SK-N-SH (cell line): ENCODE results near the gene GRAMD2B. TPM values are rescaled to one million over a fixed set of nuclear protein-coding genes. Genes with fewer than 3 reads are reported as not detected.

Experiments
- CTCF ChIA-PET: fragments of 300-600, 350-600 bp; formaldehyde crosslinking; extraction: SDS; loops from one replicate; lab custom pipeline; 2021; lab: Yijun Ruan, JAX
- POLR2A ChIA-PET: fragments of 350-600 bp; sonication (Branson Sonifier 250); formaldehyde crosslinking; extraction: SDS; loops from one replicate; lab custom pipeline; 2020; ENCODE audit warnings: antibody characterized with exemption, inconsistent platforms; lab: Yijun Ruan, JAX
- DNase-seq: peaks from one replicate; pipeline ENCODE4 v3.0.0; 2012
- H2AFZ ChIP-seq: fragments of 200-600 bp; sonication (generic); 2 replicates; pipeline ENCODE4 v1.8.1; 2016; ENCODE audit warnings: antibody characterized with exemption, mild to moderate bottlenecking, low read depth
- H3F3A ChIP-seq: fragments of 200-600 bp; sonication (generic); replicated peaks from 2 replicates; pipeline ENCODE3; 2016; ENCODE audit warnings: antibody characterized with exemption, mild to moderate bottlenecking; ENCODE audit not compliant: insufficient read depth
- H3K27ac ChIP-seq, 2 experiments: fragments of 200-500 bp in 1 of 2; fragments of 200-600 bp in 1 of 2; sonication (Bioruptor generic) in 1 of 2; sonication (generic), shearing (Covaris generic) in 1 of 2; 2 replicates each; pipeline versions ENCODE4 v1.5.1 to v1.6.1; 2014 to 2016; ENCODE audit warnings: low read depth in 2 of 2, inconsistent platforms in 1 of 2, low read length in 1 of 2, mild to moderate bottlenecking in 1 of 2, mixed read lengths in 1 of 2
- H3K27me3 ChIP-seq: fragments of 200-600 bp; sonication (generic), shearing (Covaris generic); 2 replicates; pipeline ENCODE4 v1.6.1; 2016; ENCODE audit warnings: mixed run types; ENCODE audit not compliant: insufficient read depth
- H3K36me3 ChIP-seq, 2 experiments: fragments of 200-500 bp in 1 of 2; fragments of 200-600 bp in 1 of 2; sonication (Bioruptor generic) in 1 of 2; sonication (generic) in 1 of 2; replicated peaks in 1 of 2; 2 replicates each; pipeline versions ENCODE3 to v1.5.1; 2014 to 2016; ENCODE audit warnings: low read length in 1 of 2, mild to moderate bottlenecking in 1 of 2; ENCODE audit not compliant: insufficient read depth in 2 of 2, control insufficient read depth in 1 of 2
- H3K4me1 ChIP-seq, 2 experiments: fragments of 200-500 bp in 1 of 2; fragments of 200-600 bp in 1 of 2; sonication (Bioruptor generic) in 1 of 2; sonication (generic), shearing (Covaris generic) in 1 of 2; 2 replicates each; pipeline versions ENCODE4 v1.5.1 to v1.6.1; 2014 to 2016; ENCODE audit warnings: low read depth in 1 of 2, low read length in 1 of 2, mixed run types in 1 of 2; ENCODE audit not compliant: insufficient read depth in 2 of 2, control insufficient read depth in 1 of 2
- H3K4me2 ChIP-seq: fragments of 200-600 bp; sonication (generic), shearing (Covaris generic); 2 replicates; pipeline ENCODE4 v1.6.1; 2017; ENCODE audit warnings: mixed run types
- H3K4me3 ChIP-seq, 2 experiments: fragments of 200-500 bp in 1 of 2; fragments of 200-600 bp in 1 of 2; sonication (Bioruptor generic) in 1 of 2; sonication (generic), shearing (Covaris generic) in 1 of 2; 2 replicates each; pipeline versions ENCODE4 v1.5.1 to v1.8.1; 2014 to 2016; ENCODE audit warnings: low read depth in 2 of 2, inconsistent platforms in 1 of 2, low read length in 1 of 2, mild to moderate bottlenecking in 1 of 2, mixed read lengths in 1 of 2, moderate library complexity in 1 of 2
- H3K79me2 ChIP-seq: fragments of 200-600 bp; sonication (generic); 2 replicates; pipeline ENCODE4 v1.8.1; 2017; ENCODE audit warnings: mild to moderate bottlenecking; ENCODE audit not compliant: insufficient read depth
- H3K9ac ChIP-seq: fragments of 200-600 bp; sonication (generic); 2 replicates; pipeline ENCODE4 v1.6.1; 2017; ENCODE audit warnings: mixed run types
- H3K9me2 ChIP-seq: fragments of 200-600 bp; sonication (generic); 2 replicates; pipeline ENCODE4 v1.6.1; 2017; ENCODE audit warnings: mixed run types
- H3K9me3 ChIP-seq: fragments of 200-600 bp; sonication (generic); 2 replicates; pipeline ENCODE4 v1.6.1; 2017; ENCODE audit warnings: mixed run types, mild to moderate bottlenecking, moderate library complexity
- H4K20me1 ChIP-seq: fragments of 200-600 bp; sonication (generic); 2 replicates; pipeline ENCODE4 v1.6.1; 2017; ENCODE audit warnings: mild to moderate bottlenecking, mixed run types; ENCODE audit not compliant: insufficient read depth
- CHD2 ChIP-seq: fragments of 150-350 bp; IDR thresholded peaks from 2 replicates; pipeline ENCODE4 v1.6.1; 2018; ENCODE audit warnings: low read length; ENCODE audit not compliant: partially characterized antibody
- EP300 ChIP-seq, 2 experiments: IDR thresholded peaks; 2 replicates each; pipeline versions ENCODE4 v1.4.0 to v1.6.1; 2012; ENCODE audit warnings: borderline replicate concordance in 1 of 2, low read depth in 1 of 2, low read length in 1 of 2
- FOSL2 ChIP-seq: IDR thresholded peaks from 2 replicates; pipeline ENCODE4 v1.4.0; 2012; ENCODE audit warnings: low read depth, mild to moderate bottlenecking, moderate library complexity, borderline replicate concordance
- GABPA ChIP-seq: IDR thresholded peaks from 2 replicates; pipeline ENCODE4 v1.4.0; 2012; ENCODE audit warnings: low read depth, mild to moderate bottlenecking
- GATA2 ChIP-seq: sonication (generic); formaldehyde crosslinking; IDR thresholded peaks from 2 replicates; pipeline ENCODE4 v1.5.0; 2020; ENCODE audit warnings: mild to moderate bottlenecking, missing genetic modification reagents
- JUND ChIP-seq: IDR thresholded peaks from 2 replicates; pipeline ENCODE4 v1.4.0; 2012
- MEF2A ChIP-seq: IDR thresholded peaks from 2 replicates; pipeline ENCODE4 v1.4.0; 2012; ENCODE audit warnings: low read depth, borderline replicate concordance
- MXI1 ChIP-seq: IDR thresholded peaks from 2 replicates; pipeline ENCODE4 v1.6.1; 2012; ENCODE audit warnings: mild to moderate bottlenecking, low read depth, low read length, improper control_type of control experiment
- POLR2AphosphoS5 ChIP-seq: IDR thresholded peaks from 2 replicates; pipeline ENCODE4 v1.6.1; 2012; ENCODE audit warnings: low read depth, low read length
- RAD21 ChIP-seq: IDR thresholded peaks from 2 replicates; pipeline ENCODE4 v1.6.1; 2012; ENCODE audit warnings: mild to moderate bottlenecking, low read length
- RCOR1 ChIP-seq: fragments of 150-350 bp; IDR thresholded peaks from 2 replicates; pipeline ENCODE4 v1.6.1; 2017; ENCODE audit warnings: antibody characterized with exemption, low read length
- RXRA ChIP-seq: IDR thresholded peaks from 2 replicates; pipeline ENCODE4 v1.4.0; 2012; ENCODE audit warnings: low read depth, mild to moderate bottlenecking, borderline replicate concordance
- SMC3 ChIP-seq: IDR thresholded peaks from 2 replicates; pipeline ENCODE4 v1.6.1; 2012; ENCODE audit warnings: low read depth, low read length, improper control_type of control experiment
- TAF1 ChIP-seq: IDR thresholded peaks from 2 replicates; pipeline ENCODE4 v1.6.1; 2012; ENCODE audit warnings: low read depth, mild to moderate bottlenecking, low read length, moderate library complexity, borderline replicate concordance
- TCF12 ChIP-seq: IDR thresholded peaks from 2 replicates; pipeline ENCODE4 v1.4.0; 2012
- TEAD4 ChIP-seq: IDR thresholded peaks from 2 replicates; pipeline ENCODE4 v1.4.0; 2012; ENCODE audit warnings: mild to moderate bottlenecking, borderline replicate concordance; ENCODE audit not compliant: insufficient read depth
- YY1 ChIP-seq: IDR thresholded peaks from 2 replicates; pipeline ENCODE4 v1.4.0; 2012; ENCODE audit warnings: low read depth, mild to moderate bottlenecking
- WGBS: methylation state at CpG from one replicate; pipeline ENCODE4 v1.1.6; 2017; ENCODE audit warnings: low lambda C conversion rate; 5-methylcytosine and 5-hydroxymethylcytosine counted together
- polyA plus RNA-seq, 3 experiments: library from polyadenylated mRNA; depleted of rRNA; stranded (reverse); fragments of >200 nt; gene quantifications; 2 replicates each; pipeline ENCODE4 v1.2.3, GENCODE V29; 2012
- TF ChIP-seq, protein P1 (sequence below): fragments of 200-600 bp; sonication (generic); IDR thresholded peaks from 2 replicates; pipeline ENCODE4 v1.6.1; 2017; ENCODE audit warnings: antibody characterized with exemption, mild to moderate bottlenecking, moderate library complexity
- TF ChIP-seq, protein P2 (sequence below): IDR thresholded peaks from 2 replicates; pipeline ENCODE4 v1.4.0; 2012; ENCODE audit warnings: low read depth
- TF ChIP-seq, protein P3 (sequence below): IDR thresholded peaks from 2 replicates; pipeline ENCODE4 v1.6.1; 2012; ENCODE audit warnings: mild to moderate bottlenecking, low read depth, low read length, moderate library complexity
- TF ChIP-seq, protein P4 (sequence below): fragments of 150-350 bp; IDR thresholded peaks from 2 replicates; pipeline ENCODE4 v1.6.1; 2017; ENCODE audit warnings: antibody characterized with exemption, low read length, low read depth, borderline replicate concordance

GRAMD2B gene
- polyA plus RNA-seq, 1 of the 3 experiments (the other 2 are of a cell fraction): 16.0 TPM

DNA sequence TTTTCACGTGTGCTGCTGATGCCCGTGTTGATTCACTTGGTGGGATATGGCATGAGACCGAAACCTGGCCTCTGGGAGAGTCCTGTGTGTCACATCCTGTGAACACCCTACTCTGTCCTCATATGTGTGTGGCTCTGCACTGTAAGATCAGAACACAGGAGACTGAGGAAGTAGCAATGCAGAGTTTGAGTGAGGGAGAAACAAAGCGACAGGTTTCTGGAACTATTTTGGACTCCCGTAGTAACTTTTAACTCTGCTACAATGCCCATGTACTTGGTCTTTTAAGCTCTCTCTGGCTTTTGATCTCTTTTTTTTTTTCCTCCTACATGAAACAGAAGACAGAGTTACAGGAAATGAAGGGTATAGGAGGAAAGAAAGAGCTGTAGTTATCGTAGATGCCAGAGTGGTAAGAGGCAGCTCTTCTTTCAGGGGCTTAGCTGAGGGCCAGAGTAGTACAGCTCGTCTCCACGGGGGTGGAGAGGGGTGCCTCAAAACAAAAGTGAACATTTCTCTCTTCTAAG lies 26.6 kb downstream of the GRAMD2B start:
- Histone ChIP-seq H3K9ac (peak overlapping the region; percentile 45), H3K79me2 (peaks cover 24% of the 10 kb centered on the region; the same call in 1 of the 2 replicates), H2AFZ (peak overlapping the region; percentile 88), H3K27ac (peak overlapping the region; percentile 47 to 54; a peak in 3 of 4 replicates), H3K4me1 (peaks cover 0 to 8% of the 10 kb centered on the region in 2 experiments; a peak in 3 of 4 replicates), H3K27me3 (no peaks in the 10 kb centered on the region), H4K20me1 (no peaks in the 10 kb centered on the region), H3K4me2 (peak overlapping the region; percentile 29), H3K36me3 (peaks cover 0 to 3% of the 10 kb centered on the region in 2 experiments), H3K9me3 (no peaks in the 10 kb centered on the region), H3F3A (no peaks in the 10 kb centered on the region), H3K9me2 (no peaks in the 10 kb centered on the region), H3K4me3 (no peak overlapping the region)
- WGBS: 69% methylated on average over 8 of the region's 8 CpGs
- DNase-seq: no peak
- TF ChIP-seq TAF1 (no peak), MEF2A (no peak), YY1 (no peak), TCF12 (no peak), MXI1 (no peak), FOSL2 (no peak), GATA2 (no peak), POLR2AphosphoS5 (no peak), JUND (no peak), EP300 (IDR thresholded peaks at IDR 0.05; ENCODE audit: borderline replicate concordance in 1 of 2, low read depth in 1 of 2, low read length in 1 of 2) (no peak)
- TF ChIP-seq, protein P1, sequence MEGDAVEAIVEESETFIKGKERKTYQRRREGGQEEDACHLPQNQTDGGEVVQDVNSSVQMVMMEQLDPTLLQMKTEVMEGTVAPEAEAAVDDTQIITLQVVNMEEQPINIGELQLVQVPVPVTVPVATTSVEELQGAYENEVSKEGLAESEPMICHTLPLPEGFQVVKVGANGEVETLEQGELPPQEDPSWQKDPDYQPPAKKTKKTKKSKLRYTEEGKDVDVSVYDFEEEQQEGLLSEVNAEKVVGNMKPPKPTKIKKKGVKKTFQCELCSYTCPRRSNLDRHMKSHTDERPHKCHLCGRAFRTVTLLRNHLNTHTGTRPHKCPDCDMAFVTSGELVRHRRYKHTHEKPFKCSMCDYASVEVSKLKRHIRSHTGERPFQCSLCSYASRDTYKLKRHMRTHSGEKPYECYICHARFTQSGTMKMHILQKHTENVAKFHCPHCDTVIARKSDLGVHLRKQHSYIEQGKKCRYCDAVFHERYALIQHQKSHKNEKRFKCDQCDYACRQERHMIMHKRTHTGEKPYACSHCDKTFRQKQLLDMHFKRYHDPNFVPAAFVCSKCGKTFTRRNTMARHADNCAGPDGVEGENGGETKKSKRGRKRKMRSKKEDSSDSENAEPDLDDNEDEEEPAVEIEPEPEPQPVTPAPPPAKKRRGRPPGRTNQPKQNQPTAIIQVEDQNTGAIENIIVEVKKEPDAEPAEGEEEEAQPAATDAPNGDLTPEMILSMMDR: no peak
- ChIA-PET POLR2A (no interaction called here), CTCF (interaction anchor here (0.6 to 1.5 kb wide), 2 partner anchors 24 to 1201 kb away, joined by 3 to 4 read pairs; no protein-coding TSS in a partner anchor)

DNA sequence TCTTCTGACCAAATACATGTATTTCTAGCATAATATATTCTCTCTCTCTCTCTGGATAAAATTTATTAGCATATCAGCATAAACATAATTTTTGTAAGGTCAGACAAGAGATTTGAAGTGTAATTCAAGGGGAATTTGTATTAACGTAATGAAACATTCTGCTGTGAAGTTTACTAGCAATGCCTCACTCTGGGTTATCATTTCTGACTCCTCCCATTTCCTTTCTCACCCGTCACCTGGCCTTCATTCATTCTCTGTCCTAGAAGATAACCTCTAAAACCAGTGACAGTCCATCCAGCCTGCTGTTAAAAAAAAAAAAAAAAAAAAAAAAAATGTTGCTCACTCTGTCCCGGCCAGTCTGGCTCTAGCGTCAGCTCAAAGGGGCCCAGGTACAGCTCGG lies 27.1 kb downstream of the GRAMD2B start:
- DNase-seq: no peak
- H3K4me1 ChIP-seq: peaks cover 0 to 8% of the 10 kb centered on the region in 2 experiments; a peak in 3 of 4 replicates
- H3K4me2 ChIP-seq: peak overlapping the region; percentile 29; the same call in 1 of the 2 replicates
- TF ChIP-seq RCOR1 (no peak), SMC3 (no peak), TAF1 (no peak), RAD21 (no peak), TEAD4 (no peak), MEF2A (no peak), CHD2 (no peak), RXRA (no peak), POLR2AphosphoS5 (no peak), GABPA (no peak)
- TF ChIP-seq, protein P2, sequence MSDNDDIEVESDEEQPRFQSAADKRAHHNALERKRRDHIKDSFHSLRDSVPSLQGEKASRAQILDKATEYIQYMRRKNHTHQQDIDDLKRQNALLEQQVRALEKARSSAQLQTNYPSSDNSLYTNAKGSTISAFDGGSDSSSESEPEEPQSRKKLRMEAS: no peak
- TF ChIP-seq, protein P3, sequence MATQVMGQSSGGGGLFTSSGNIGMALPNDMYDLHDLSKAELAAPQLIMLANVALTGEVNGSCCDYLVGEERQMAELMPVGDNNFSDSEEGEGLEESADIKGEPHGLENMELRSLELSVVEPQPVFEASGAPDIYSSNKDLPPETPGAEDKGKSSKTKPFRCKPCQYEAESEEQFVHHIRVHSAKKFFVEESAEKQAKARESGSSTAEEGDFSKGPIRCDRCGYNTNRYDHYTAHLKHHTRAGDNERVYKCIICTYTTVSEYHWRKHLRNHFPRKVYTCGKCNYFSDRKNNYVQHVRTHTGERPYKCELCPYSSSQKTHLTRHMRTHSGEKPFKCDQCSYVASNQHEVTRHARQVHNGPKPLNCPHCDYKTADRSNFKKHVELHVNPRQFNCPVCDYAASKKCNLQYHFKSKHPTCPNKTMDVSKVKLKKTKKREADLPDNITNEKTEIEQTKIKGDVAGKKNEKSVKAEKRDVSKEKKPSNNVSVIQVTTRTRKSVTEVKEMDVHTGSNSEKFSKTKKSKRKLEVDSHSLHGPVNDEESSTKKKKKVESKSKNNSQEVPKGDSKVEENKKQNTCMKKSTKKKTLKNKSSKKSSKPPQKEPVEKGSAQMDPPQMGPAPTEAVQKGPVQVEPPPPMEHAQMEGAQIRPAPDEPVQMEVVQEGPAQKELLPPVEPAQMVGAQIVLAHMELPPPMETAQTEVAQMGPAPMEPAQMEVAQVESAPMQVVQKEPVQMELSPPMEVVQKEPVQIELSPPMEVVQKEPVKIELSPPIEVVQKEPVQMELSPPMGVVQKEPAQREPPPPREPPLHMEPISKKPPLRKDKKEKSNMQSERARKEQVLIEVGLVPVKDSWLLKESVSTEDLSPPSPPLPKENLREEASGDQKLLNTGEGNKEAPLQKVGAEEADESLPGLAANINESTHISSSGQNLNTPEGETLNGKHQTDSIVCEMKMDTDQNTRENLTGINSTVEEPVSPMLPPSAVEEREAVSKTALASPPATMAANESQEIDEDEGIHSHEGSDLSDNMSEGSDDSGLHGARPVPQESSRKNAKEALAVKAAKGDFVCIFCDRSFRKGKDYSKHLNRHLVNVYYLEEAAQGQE: no peak
- TF ChIP-seq, protein P4, sequence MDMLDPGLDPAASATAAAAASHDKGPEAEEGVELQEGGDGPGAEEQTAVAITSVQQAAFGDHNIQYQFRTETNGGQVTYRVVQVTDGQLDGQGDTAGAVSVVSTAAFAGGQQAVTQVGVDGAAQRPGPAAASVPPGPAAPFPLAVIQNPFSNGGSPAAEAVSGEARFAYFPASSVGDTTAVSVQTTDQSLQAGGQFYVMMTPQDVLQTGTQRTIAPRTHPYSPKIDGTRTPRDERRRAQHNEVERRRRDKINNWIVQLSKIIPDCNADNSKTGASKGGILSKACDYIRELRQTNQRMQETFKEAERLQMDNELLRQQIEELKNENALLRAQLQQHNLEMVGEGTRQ: no peak

More for the DNA sequence above, 27.1 kb downstream of the GRAMD2B start:
- Histone ChIP-seq H3F3A (no peaks in the 10 kb centered on the region), H3K79me2 (peaks cover 27% of the 10 kb centered on the region; the same call in 1 of the 2 replicates), H3K4me3 (no peak overlapping the region), H3K36me3 (peaks cover 0 to 5% of the 10 kb centered on the region in 2 experiments), H3K9me2 (no peaks in the 10 kb centered on the region), H2AFZ (peak overlapping the region; percentile 88), H3K9me3 (no peaks in the 10 kb centered on the region), H3K27me3 (no peaks in the 10 kb centered on the region), H4K20me1 (no peaks in the 10 kb centered on the region), H3K9ac (peak overlapping the region; percentile 45; the same call in 1 of the 2 replicates), H3K27ac (peak overlapping the region in 1 of 2 experiments; percentile 47; a peak in 3 of 4 replicates)
- ChIA-PET POLR2A (no interaction called here), CTCF (interaction anchor here (1.5 kb wide), 1 partner anchor 24 kb away, joined by 4 read pairs; no protein-coding TSS in a partner anchor)
- 92% methylated on average over 5 of the region's 5 CpGs for WGBS
